Hepatocyte (in vitro differentiated cells): ENCODE results near the gene CSNK1A1L.

Experiments
- CTCF ChIP-seq: fragments of 200-600 bp; sonication (generic); IDR thresholded peaks from 2 replicates; pipeline ENCODE4 v1.5.1; 2016; ENCODE audit warnings: antibody characterized with exemption, mild to moderate bottlenecking; ENCODE audit not compliant: poor library complexity
- EZH2 ChIP-seq: fragments of 200-600 bp; sonication (generic); IDR thresholded peaks from 2 replicates; pipeline ENCODE4 v1.6.1; 2016; ENCODE audit warnings: antibody characterized with exemption, mild to moderate bottlenecking, borderline replicate concordance
- EZH2phosphoT487 ChIP-seq: fragments of 200-600 bp; sonication (generic); IDR thresholded peaks from one replicate; pipeline ENCODE4 v1.6.1; 2018; ENCODE audit warnings: antibody characterized with exemption, mild to moderate bottlenecking, low read depth, moderate library complexity; ENCODE audit not compliant: unreplicated experiment, severe bottlenecking

- TF ChIP-seq CTCF = no peak
- TF ChIP-seq EZH2 = no peak
- no peak for TF ChIP-seq EZH2phosphoT487
Observed at GRCh38 chr13:37148501-37148900, 43.0 kb upstream of the CSNK1A1L start.
